Fibroblast of pulmonary artery (primary cell): Measurements from ENCODE around the gene AGAP5.

Experiments used
- DNase-seq: peaks from one replicate; pipeline ENCODE4 v3.0.0-alpha.2; 2010; ENCODE audit warnings: low read depth
- H3K4me3 ChIP-seq: replicated peaks from 2 replicates; pipeline ENCODE4 v1.5.1; 2011; ENCODE audit warnings: low read depth, mild to moderate bottlenecking, control low read depth, low read length, moderate library complexity
- CTCF ChIP-seq: IDR thresholded peaks from 2 replicates; pipeline ENCODE4 v1.5.1; 2011; ENCODE audit warnings: mild to moderate bottlenecking, control low read depth, low read length, inconsistent platforms; ENCODE audit errors: missing control alignments

Gene AGAP5

GRCh38 chr10:73653701-73654100 lies 44.2 kb downstream of the AGAP5 start:
- no peak overlapping the region for H3K4me3 ChIP-seq
- peak; percentile 25 for TF ChIP-seq CTCF
- peak; percentile 50 for DNase-seq

GRCh38 chr10:73653195-73653594 lies 44.7 kb downstream of the AGAP5 start:
- TF ChIP-seq CTCF = no peak
- DNase-seq = no peak
- no peak overlapping the region for H3K4me3 ChIP-seq

- TF ChIP-seq CTCF = no peak
- peak; percentile 43 for DNase-seq
- no peak overlapping the region for H3K4me3 ChIP-seq
These were observed 47.2 kb downstream of the AGAP5 start for GRCh38 chr10:73650537-73651331.

- DNase-seq = no peak
- no peak overlapping the region for H3K4me3 ChIP-seq
These were observed 47.9 kb downstream of the AGAP5 start for GRCh38 chr10:73649876-73650536.

GRCh38 chr10:73648975-73649829 lies 48.7 kb downstream of the AGAP5 start:
- no peak overlapping the region for H3K4me3 ChIP-seq
- no peak for DNase-seq
- TF ChIP-seq CTCF = no peak

More at GRCh38 chr10:73649876-73650536, 47.9 kb downstream of the AGAP5 start:
- TF ChIP-seq CTCF = no peak

GRCh38 chr10:73647875-73648651 lies 49.8 kb downstream of the AGAP5 start:
- no peak for TF ChIP-seq CTCF
- H3K4me3 ChIP-seq = peak overlapping the region; percentile 55
- no peak for DNase-seq
